ENCODE measurements around the gene RBM12. TPM values are rescaled to one million over a fixed set of nuclear protein-coding genes. Genes with fewer than 3 reads are reported as not detected.
"Not testable (repeated sequence)": the region's sequence is repeated elsewhere in the genome, so short reads cannot be mapped to it uniquely, and the experiment has no call there.

Gene RBM12
- total RNA-seq, 2 experiments from 2014 or later: 66.3 to 152 TPM

DNA sequence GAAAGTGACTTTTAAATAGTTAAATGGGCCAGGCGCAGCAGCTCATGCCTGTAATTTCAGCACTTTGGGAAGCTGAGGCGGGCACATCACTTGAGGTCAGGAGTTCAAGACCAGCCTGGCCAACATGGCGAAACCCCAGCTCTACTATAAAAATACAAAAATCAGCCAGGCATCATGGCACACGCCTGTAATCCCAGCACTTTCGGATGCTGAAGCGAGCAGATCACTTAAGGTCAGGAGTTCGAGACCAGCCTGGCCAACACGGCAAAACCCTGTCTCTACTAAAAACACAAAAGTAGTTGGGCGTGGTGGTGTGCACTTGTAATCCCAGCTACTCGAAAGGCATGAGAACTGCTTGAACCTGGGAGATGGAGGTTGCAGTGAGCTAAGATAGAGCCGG, 41.2 kb upstream of the RBM12 start:
- DNase-seq (ENCODE audit: low spot score); CTCF ChIA-PET (ENCODE audit: unreplicated experiment); intact Hi-C loops (cut with micrococcal nuclease; ENCODE audit: unreplicated experiment); H3K9me2 ChIP-seq (ENCODE audit: insufficient read depth, low read length); BruUV-seq (replicated peaks); H3K9me3 ChIP-seq (ENCODE audit: low read length); H3K4me1 ChIP-seq (ENCODE audit: insufficient read depth, low read length, poor library complexity, severe bottlenecking); H3K27ac ChIP-seq (ENCODE audit: low read depth, low read length, poor library complexity, severe bottlenecking); H2AFZ ChIP-seq (ENCODE audit: low read length); H3K4me2 ChIP-seq (ENCODE audit: low read length); H3K4me3 ChIP-seq (ENCODE audit: low read depth, low read length, poor library complexity, severe bottlenecking): not testable (repeated sequence)
- Histone ChIP-seq H4K20me1 (ENCODE audit: insufficient read depth, low read length) (peaks cover 23% of the 10 kb centered on the region), H3K36me3 (ENCODE audit: insufficient read depth, low read length) (peaks cover 98% of the 10 kb centered on the region), H3K79me2 (ENCODE audit: insufficient read depth, low read depth, low read length) (peaks cover 53% of the 10 kb centered on the region)
- POLR2A ChIA-PET: interaction anchor here (0.6 to 1.2 kb wide), 2 partner anchors 30 to 90 kb away, joined by 3 to 4 read pairs; partner anchors contain the start of gene SPAG4

DNA sequence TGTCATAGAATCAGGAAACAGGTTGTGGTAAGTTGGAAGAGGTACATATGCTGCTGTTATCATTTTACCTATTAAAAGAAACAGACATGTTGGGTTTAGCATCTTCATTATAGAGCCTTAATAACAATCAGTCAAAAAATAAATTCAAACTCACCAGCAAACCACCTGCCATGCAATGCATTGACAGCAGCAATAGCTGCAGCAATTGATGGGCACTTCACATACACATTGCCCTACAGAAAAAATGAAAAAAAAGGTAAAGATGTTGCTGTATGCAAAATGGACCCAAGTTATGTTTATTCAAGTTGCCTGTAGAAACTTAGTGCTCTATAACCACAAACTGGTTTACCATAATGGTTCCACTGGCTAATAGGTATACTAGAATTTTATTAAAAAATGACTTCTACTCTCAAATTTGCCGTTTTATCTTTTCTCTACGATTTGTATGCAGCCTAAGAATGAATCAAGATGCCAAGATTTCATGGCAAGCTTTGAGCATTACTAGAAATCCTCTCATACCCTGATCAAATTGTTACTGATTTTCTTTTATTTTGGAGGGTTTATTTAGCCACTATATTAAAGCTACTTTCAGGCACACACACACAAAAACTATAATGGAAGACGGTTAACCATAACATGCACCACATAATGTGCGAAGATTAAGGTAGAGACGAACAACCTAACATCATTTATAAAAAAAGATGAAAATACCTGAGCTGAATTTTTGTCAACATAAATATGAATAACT, 40.0 kb upstream of the RBM12 start:
- Histone ChIP-seq H3K79me2 (ENCODE audit: insufficient read depth, low read depth, low read length) (peaks cover 53% of the 10 kb centered on the region), H3K9me3 (ENCODE audit: low read length) (no peaks in the 10 kb centered on the region), H3K4me2 (ENCODE audit: low read length) (no peak overlapping the region), H3K36me3 (ENCODE audit: insufficient read depth, low read length) (peaks cover 91% of the 10 kb centered on the region), H4K20me1 (ENCODE audit: insufficient read depth, low read length) (peaks cover 12% of the 10 kb centered on the region; the same call in 1 of the 2 replicates), H2AFZ (ENCODE audit: low read length) (no peak overlapping the region), H3K4me3 (ENCODE audit: low read depth, low read length, poor library complexity, severe bottlenecking) (no peak overlapping the region), H3K9me2 (ENCODE audit: insufficient read depth, low read length) (no peaks in the 10 kb centered on the region), H3K4me1 (ENCODE audit: insufficient read depth, low read length, poor library complexity, severe bottlenecking) (peaks cover 11% of the 10 kb centered on the region), H3K27ac (ENCODE audit: low read depth, low read length, poor library complexity, severe bottlenecking) (no peak overlapping the region)
- intact Hi-C loops (cut with micrococcal nuclease; ENCODE audit: unreplicated experiment): loop anchor here (5.0 kb wide), 1 partner anchor 33 kb away; no protein-coding TSS in a partner anchor
- POLR2A ChIA-PET: interaction anchor here (0.7 kb wide), 1 partner anchor 31 kb away, joined by 3 read pairs; no protein-coding TSS in a partner anchor
- no peak for DNase-seq (ENCODE audit: low spot score)
- CTCF ChIA-PET (ENCODE audit: unreplicated experiment): no interaction called here
- TF ChIP-seq EZH2phosphoT487 (IDR thresholded peaks at IDR 0.05; ENCODE audit: borderline replicate concordance, low read depth, low read length): no peak
- TF ChIP-seq, protein P1, sequence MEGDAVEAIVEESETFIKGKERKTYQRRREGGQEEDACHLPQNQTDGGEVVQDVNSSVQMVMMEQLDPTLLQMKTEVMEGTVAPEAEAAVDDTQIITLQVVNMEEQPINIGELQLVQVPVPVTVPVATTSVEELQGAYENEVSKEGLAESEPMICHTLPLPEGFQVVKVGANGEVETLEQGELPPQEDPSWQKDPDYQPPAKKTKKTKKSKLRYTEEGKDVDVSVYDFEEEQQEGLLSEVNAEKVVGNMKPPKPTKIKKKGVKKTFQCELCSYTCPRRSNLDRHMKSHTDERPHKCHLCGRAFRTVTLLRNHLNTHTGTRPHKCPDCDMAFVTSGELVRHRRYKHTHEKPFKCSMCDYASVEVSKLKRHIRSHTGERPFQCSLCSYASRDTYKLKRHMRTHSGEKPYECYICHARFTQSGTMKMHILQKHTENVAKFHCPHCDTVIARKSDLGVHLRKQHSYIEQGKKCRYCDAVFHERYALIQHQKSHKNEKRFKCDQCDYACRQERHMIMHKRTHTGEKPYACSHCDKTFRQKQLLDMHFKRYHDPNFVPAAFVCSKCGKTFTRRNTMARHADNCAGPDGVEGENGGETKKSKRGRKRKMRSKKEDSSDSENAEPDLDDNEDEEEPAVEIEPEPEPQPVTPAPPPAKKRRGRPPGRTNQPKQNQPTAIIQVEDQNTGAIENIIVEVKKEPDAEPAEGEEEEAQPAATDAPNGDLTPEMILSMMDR (conservative IDR thresholded peaks at IDR 0.05; ENCODE audit: low read length): no peak
- no TSS peak for BruUV-seq (replicated peaks)

DNA sequence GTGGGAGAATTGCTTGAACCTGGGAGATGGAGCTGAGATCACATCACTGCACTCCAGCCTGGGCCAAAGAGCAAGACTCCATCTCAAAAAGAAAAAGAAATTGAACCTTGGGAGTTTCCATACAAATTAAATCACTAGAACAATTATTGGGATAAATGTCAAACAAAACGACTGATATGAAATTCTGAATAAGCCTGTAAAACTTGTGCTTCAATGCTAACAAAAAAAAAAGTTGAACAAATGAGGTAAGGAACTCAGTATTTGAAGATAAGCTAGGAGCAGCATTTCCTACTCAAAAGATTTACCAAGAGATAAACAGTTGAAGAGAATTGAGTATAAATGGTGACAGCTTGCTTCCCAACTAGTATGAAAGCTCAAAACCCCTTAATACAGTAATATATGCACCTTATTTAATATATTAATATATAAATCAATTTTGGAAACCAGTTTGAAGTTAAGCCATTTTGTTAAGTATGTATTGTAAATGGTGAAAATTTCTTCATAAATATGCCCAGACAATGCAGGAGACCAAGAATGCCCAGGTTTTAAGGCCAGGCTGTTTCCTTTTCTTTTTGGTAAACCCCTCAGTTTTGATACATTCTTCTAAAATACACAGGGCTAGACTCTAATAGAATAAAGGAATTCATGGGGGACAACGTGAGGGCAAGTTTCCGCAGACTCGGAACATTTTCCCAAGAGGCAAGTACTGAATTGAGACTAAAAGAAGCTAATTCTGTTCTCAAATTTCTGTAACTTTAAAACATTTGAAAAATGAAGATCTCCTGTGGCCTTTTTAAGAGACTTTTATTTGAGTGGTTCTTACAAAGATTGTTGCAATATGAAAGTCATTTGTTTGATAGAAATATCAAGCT, 38.4 kb upstream of the RBM12 start:
- H4K20me1 ChIP-seq (ENCODE audit: insufficient read depth, low read length): peaks cover 8% of the 10 kb centered on the region; the same call in 1 of the 2 replicates
- H3K9me3 ChIP-seq (ENCODE audit: low read length): no peaks in the 10 kb centered on the region
- H3K4me1 ChIP-seq (ENCODE audit: insufficient read depth, low read length, poor library complexity, severe bottlenecking): peaks cover 14% of the 10 kb centered on the region
- intact Hi-C loops (cut with micrococcal nuclease; ENCODE audit: unreplicated experiment): loop anchor here (5.0 kb wide), 1 partner anchor 34 kb away; no protein-coding TSS in a partner anchor
- H2AFZ ChIP-seq (ENCODE audit: low read length): no peak overlapping the region
- H3K4me2 ChIP-seq (ENCODE audit: low read length): no peak overlapping the region
- H3K79me2 ChIP-seq (ENCODE audit: insufficient read depth, low read depth, low read length): peaks cover 44% of the 10 kb centered on the region
- DNase-seq (ENCODE audit: low spot score): no peak
- CTCF ChIA-PET (ENCODE audit: unreplicated experiment): no interaction called here
- no peaks in the 10 kb centered on the region for H3K9me2 ChIP-seq (ENCODE audit: insufficient read depth, low read length)
- POLR2A ChIA-PET: interaction anchor here (0.7 to 1.6 kb wide), 4 partner anchors 10 to 69 kb away, joined by 3 to 5 read pairs (median 3); partner anchors contain the start of genes CPNE1, PHF20 and RBM12
- H3K27ac ChIP-seq (ENCODE audit: low read depth, low read length, poor library complexity, severe bottlenecking): no peak overlapping the region
- TF ChIP-seq, protein P1 (conservative IDR thresholded peaks at IDR 0.05; ENCODE audit: low read length): no peak
- no peak for TF ChIP-seq EZH2phosphoT487 (IDR thresholded peaks at IDR 0.05; ENCODE audit: borderline replicate concordance, low read depth, low read length)
- H3K36me3 ChIP-seq (ENCODE audit: insufficient read depth, low read length): peaks cover 75% of the 10 kb centered on the region
- H3K4me3 ChIP-seq (ENCODE audit: low read depth, low read length, poor library complexity, severe bottlenecking): no peak overlapping the region
- no TSS peak for BruUV-seq (replicated peaks)

Data from OCI-LY7 (cell line).